LHCN-M2 (cell line): ENCODE measurements around the gene EDEM1. TPM values are rescaled to one million over a fixed set of nuclear protein-coding genes. Genes with fewer than 3 reads are reported as not detected.
"Not testable (repeated sequence)": the region's sequence is repeated elsewhere in the genome, so short reads cannot be mapped to it uniquely, and the experiment has no call there.

Experiments used
- DNase-seq: peaks from one replicate; pipeline ENCODE4 v3.0.0-alpha.2; 2012; ENCODE audit warnings: low read depth
- total RNA-seq: library from RNA; depleted of rRNA; stranded (reverse); fragments of >200 nt; gene quantifications from 2 replicates; pipeline ENCODE4 v1.2.3, GENCODE V29; 2014

EDEM1 gene
- total RNA-seq, 1 experiment from 2014 or later, result 25.7 TPM

DNA sequence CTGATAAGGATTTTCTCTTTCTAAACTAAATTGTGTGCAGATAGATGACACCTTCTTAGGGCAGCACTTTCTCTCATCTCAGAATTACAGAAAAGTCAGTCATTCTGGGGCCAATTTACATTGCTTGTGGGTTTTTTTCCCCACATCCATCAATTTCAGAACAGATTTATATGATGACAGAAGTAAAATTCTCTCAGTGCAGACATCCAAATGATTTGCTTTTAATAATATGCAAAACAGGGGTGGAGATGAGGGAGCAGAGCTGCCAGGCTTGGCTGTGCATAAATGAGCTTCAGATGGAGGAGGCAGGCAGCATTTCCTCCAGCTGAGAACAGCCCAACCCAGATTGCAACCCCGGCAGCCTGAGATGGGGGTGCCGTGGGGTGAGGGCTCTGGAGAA, 44.0 kb downstream of the EDEM1 start:
- no peak for DNase-seq

DNA sequence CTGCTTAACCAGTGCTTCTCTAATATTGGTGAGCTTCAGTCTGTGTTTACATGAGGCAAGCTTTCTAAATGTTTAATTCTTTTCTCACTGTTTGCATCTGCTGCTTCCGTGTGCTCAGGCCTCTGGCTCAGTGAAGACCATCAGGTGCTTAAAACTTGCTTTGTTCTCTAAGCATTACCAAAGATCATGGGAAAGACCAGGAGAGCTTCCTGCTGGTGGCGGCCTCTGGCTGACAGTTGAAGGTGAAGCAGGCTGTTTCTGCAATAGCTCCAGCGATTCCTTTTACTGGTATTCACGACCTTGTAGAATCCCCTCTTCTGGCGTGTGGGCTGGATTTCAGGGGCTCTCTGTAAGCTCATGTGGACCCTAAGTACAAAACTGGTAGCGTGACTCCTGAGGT, 45.1 kb downstream of the EDEM1 start:
- DNase-seq, result no peak

DNA sequence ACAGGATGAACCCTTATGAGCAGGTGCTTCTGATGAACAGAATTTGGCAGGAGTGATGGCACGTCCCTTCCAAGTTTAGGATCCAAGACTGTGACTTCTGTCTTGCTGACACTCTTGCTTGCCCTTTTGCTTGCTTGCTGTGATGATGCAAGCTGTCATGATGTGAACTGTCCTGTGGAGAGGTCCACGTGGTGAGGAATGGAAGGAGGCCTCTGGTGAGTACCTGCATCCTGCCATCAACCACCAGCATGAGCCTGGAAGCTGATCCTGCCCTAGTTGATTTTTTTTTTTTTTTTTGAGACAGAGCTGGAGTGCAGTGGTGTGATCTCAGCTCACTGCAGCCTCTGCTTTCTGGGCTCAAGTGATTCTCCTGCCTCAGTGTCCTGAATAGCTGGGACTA, 45.5 kb downstream of the EDEM1 start:
- DNase-seq, result no peak

DNA sequence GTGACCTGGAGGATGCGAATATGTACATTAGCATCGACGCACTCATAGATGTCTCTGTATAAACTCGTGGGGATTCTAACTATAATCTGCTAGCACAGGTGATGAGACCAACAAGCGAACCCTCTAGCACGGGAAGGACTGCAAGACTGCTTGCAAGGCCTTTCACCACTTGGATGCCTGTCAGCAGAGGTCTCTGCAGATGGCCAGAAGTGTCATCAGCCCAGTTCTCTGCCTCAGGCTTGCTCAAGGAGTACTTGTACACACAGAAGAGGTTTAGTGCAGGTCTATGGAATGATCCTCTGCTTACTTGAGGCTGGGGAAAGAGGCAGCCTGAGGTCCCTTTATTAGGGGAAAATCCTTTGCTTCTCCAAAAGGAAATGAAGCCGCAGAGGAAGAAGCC, 48.1 kb downstream of the EDEM1 start:
- no peak for DNase-seq

DNA sequence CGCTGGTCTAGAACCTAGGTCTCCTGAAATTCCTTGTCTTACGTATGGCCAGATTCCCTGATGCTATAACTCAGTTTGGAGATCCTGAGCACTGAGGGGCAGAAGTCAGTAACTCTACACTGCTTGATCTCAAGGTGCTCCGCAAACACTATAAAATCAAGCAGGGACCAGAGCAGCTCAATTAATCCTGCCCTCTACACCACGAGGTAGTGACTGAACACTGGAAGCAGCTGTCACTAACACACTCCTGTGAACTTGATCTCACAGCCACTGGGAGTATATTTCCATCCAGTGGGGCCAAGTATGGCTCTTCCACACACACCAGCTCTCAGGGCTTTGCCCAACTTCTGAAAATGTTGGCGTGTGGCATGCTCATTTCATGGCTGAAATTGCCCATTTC, 51.0 kb downstream of the EDEM1 start:
- no peak for DNase-seq

DNA sequence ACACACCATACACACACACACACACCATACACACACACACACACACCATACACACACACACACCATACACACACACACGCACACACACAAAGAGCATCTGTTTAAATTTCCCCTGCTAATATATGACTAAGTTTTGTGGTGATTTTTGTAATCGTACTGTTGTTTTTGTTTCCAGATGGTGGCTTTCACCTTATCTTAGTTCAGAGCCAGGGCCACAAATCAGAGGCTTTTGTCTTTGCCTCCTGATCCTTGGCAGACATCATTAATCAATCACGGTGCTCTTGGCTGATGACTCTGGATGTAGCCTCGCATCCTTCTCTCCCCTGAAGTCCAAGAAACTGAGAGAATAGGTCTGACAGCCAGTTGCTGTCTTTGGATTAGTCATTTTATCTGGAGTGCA, 52.1 kb downstream of the EDEM1 start:
- DNase-seq, result peak; percentile 26

DNA sequence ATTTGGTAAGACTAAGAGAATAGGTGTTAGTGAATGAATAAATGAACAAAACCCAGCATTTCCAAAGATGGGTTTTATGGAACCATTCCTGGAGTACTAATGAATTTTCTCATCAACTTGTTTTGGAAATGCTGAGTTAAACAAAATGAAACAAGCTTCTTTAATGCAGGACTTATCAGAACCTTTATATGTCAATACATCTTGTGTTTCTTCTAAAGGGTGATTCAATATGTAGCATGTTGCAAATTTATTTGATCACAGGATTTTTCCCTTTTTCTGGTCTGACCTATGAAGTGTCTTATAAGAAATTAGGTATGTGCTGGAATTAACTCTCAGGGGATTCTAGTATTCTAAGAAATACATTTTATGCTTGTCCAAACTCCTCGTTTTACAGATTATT, 53.2 kb downstream of the EDEM1 start:
- no peak for DNase-seq

DNA sequence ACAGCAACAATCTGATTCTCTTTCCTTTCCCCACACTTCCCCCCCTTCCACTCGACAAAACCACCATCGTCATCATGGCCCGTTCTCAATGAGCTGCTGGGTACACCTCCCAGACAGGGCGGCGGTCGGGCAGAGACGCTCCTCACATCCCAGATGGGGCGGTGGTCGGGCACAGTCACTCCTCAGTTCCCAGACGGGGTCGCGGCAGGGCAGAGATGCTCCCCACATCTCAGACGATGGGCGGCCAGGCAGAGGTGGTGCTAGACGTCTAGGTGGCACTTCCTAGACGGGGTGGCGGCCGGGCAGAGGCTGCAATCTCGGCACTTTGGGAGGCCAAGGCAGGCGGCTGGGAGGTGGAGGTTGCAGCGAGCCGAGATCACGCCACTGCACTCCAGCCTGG, 55.3 kb downstream of the EDEM1 start:
- DNase-seq, result not testable (repeated sequence)

DNA sequence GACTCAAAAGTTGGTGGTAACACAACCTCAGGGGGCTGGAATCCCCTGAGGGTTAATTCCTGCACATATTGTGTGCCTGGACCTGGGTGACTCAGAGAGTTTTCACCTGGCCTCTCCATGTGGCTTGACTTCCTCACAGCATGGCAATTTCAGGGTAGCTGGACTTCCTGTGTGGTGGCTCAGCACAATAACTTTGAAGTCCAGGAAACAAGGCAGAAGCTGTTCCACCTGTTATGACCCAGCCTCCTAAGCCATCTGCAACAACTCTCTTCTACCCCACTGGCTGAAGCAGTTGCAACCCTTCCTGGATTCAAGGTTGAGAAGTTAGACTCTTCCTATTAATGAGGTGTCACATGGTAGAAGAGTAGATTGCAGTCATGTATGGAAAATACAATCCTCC, 58.4 kb downstream of the EDEM1 start:
- no peak for DNase-seq

DNA sequence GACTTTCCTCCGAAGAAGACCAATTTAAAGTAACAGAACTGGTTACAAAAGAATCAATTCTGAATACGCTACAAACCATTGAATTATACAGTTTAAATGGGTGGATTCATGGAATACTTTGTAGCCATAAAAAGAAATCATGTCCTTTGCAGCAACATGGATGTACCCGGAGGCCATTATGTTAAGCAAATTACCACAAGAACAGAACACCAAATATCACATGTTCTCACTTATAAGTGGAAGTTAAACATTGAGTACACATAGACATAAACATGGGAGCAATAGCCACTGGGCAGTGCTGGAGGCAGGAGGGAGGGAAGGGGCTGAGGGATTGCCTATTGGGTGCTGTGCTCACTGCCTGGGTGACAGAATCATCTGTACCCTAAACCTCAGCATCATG, 61.3 kb downstream of the EDEM1 start:
- no peak for DNase-seq

DNA sequence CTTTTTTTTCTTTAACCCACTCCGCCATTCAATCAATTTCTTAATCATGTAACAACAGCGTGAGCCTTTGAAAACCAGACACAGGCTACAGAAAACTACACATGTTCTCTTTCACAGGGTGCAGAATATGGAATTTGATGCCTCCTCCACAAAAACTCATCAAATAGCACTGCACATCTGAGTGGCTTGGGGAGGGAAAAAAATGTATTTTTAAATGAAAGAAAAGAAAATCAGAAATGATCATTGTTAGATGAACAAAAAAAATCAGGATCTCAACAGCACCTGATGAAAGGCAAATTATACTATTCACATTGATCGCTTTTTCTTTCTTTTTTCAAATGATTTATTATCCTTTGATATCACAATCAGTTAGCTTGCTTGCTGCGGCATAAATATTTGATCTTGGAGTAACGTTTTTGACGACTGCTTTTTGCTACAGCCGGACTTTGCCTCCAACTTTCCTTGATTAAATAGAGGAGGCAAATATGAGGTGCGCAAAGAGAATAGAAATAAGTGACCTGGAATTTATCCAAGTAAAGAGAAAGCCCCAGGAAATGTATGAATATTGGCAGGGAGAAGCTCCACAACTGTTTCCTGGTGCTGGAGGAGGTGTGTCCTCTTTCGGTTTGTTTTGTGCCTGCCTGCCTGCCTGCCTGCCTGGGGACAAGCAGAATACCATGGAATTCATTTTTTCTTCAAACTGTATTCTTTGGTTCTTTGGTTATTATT, 63.1 kb downstream of the EDEM1 start:
- DNase-seq, result peak; percentile 23

DNA sequence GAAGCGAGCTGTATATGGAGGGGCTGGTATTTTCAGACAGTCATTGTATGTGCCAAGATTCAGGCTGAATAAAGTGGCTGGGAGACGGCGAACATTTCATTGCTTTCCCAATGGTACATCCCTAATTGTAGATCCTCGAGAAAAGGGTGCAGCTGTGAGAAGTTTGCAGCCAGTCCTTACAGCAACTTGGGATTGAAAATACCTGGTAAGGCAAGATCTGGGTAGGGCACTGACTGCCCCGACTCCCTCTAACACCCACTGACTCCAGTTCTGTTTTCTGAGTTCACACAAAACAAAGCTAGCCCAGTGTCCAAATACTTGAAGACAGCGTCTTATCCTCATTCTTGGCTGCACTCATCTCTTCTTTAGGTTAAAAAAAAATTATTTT, 63.7 kb downstream of the EDEM1 start:
- no peak for DNase-seq

DNA sequence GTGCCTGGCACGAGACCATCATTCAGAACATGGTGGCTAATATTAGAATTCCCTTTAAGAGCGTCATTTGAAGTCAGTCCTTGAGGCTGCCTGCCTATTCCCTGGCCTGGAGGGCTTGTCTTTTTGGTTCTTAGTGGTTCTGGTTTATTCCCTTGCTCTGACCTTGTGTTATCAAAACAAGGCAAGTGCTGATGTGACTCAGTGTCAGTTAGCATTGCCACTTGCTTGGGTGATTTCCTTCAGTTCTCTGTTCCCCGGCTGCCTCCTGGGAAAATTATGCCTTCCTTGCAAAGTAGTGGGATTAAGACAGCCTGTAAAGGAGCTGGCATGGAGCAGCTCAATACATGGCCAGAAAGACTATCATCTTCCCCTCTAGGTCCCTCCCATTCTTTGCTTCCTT, 64.6 kb downstream of the EDEM1 start:
- DNase-seq, result no peak

DNA sequence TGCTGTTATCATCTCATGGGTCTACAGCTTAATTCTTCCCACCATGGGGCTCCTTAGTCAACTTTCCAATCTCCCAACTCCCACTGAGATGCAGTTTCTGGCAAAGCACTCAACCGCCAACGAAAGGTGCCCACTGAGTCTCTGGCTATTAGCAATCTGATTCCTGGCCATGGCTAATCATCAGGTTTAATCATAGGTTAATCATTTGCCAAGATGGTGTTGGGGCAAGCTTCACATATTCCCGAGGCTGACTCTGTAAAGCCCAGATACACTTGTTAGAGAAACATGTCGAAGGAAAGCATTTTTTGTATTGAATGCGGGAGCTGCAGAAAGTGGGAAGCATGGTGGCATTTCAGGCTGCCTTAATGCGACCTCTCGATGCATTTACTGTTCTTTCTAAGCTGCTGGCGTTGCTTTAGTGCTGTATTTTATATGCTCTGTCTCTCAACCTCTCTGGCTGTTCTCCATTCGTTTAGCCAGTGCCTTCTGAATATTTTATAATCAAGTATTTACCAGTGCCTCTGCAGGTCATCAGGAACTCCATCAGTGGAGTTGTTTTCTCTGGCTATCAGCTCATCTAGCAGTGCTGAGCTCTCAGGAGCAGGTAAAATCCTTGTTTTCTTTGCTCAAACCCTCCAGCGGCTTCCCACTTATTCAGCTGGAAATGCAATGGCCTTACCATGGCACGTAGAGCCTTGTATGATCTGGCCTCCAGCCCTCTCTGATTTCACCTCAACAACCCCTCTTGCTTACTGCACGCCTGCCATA, 67.0 kb downstream of the EDEM1 start:
- DNase-seq, result no peak

DNA sequence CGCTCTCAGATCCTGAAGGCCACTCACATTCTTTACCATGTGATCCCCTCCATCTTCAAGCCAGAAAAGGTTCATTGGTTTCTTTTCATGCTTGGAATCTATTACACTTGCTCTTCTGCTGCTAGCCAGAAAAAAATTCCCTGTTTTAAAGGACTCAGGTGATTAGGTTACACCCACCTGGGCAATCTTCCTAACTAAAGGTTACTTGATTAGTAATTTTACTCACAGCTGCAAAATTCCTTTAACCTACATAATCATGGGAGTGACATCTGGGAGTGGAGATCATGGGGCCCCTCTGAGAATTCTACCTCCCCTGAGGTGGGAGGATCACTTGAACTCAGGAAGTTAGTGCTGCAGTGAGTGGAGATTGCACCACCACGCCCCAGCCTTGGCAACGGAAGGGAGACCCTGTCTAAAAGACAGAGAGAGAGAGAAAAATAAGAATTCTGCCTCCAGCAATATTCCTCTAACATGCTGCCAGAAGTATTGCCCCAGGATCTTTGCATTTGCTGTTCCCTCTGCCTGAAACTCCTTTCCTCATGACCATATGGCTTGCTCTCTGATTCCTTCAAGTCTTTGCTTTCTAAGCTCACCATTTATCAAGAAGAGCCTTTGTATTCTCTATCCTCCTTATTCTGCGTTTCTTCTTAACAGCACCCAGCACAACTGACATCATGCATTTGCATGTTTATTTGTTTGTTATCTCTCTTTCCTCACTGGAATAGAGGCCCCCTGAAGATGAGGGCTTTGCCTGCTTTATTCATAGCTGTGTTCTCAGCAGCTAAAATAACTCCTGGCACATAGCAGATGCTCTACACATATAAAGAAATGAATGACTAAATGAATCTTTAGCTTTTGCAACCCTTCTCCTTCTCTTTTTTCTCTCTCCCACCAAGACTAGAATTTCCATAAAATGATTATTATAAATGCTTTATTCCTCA, 68.2 kb downstream of the EDEM1 start:
- no peak for DNase-seq

DNA sequence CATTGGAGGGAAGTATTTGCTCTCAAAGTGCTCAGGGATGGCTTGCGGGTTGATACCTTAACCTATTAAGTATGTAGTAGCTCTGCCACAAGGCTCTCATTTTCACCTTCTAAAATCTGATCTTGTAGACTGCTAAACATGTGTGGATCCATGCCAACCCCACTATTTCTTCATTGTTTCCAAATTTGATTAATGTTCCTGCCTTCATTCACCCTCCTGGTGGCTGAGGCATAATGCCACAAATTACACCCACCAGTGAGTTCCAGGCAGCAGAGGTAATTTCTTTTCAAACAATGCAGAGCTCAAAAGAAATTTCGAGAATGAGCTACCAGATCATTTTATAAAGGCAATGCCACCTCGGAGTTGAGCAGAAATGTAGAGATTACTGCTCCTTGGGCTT, 71.0 kb downstream of the EDEM1 start:
- DNase-seq, result no peak

DNA sequence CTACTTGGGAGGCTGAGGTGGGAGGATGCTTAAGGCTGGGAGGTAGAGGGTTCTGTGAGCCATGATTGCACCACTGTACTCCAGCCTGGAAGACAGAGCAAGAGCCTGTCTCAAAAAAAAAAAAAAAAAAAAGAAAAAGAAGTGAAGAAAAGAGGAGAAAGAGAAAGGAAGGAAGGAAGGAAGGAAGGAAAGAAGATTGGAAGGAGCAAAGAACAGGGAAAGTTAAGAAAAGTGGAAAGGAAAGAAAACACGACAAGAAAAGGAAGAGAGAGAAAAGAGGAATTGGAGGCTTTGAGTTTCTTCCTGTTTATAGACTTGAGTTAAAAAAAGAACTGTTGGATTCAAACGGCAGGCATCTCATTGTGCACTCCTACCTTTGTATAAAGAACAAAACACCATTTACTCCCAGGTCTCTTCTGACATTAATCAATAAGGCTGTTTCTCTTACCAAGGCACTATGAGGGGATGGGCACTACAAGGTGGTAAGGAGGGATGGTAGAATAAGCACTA, 73.5 kb downstream of the EDEM1 start:
- DNase-seq, result no peak

DNA sequence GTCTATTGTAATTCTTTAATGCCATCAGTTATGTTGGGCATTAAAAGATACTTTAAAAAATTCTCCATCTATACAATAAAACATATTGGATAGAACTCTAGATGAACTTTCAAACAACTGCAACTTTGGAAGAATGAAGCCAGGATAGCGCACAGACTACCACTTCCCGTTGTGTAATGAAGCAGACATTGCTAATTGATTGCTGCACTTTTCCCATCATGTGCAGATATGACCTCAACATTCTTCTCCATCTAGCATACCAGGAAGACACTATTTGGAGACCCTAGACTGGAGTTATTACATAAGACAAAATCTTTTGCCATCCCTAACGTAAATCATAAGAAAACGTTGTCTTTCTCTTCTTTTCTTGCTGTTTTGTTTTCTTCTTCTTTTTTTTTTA, 75.0 kb downstream of the EDEM1 start:
- no peak for DNase-seq

DNA sequence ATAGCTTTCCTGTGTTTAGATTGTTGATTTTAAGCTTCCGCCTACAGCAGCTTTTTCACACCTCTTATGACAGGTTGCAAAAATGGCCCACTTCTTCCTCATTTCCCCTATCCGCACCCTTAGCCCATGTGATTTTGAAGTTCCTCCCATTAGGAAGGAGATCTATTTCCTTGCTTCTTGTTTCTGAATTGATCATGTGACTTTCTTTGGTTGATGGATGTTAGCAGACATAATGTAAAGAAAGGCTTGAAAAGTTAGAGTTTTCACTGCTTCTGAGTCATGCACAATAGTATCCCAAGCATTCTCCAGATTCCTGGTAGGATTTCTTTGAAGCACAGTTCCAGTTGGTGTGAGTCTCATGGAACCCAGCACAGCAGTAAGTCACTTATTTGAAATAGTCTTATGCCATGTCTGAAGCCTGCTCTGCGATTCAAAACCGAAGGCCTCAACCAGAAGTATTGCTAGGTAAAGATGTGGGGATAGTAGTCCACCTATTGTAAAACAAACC, 76.6 kb downstream of the EDEM1 start:
- DNase-seq, result no peak

DNA sequence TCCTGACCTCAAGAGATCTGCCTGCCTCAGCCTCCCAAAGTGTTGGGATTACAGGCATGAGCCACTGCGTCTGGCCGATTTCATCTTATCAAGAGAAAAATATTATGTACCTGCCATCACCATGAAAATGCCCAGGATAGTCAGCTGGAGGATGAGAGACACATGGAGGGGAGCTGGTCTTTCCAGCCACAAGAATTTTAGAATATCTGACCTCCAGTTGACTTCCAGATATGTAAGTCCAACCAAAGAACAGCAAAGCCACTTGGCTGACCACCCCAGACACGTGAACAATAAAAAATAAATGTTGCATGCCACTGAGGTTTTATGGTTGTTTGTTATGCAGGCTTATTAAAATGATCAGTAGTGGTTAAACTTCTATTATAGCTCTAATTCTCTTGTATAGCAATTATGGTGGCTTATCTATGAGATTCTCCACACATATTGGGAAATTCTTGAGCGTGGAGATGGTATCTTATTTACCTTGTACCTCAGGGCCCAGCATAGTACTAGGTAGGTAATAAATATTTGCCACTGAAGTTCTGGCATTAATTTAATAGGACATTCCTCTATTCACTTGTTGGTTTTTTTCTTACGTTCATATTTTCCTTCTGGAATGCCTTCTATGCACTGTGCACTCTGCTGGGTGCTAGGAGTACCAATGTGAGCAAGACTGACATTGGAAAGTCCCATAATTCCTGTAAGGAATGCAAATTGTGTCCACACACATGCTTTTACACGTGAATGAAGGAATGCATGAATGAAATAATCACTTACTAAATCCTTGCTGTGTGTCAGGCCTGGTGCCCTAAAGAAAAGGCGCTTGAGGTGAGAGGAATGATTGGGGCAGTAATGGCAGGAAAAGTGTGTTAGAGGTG, 77.6 kb downstream of the EDEM1 start:
- no peak for DNase-seq

DNA sequence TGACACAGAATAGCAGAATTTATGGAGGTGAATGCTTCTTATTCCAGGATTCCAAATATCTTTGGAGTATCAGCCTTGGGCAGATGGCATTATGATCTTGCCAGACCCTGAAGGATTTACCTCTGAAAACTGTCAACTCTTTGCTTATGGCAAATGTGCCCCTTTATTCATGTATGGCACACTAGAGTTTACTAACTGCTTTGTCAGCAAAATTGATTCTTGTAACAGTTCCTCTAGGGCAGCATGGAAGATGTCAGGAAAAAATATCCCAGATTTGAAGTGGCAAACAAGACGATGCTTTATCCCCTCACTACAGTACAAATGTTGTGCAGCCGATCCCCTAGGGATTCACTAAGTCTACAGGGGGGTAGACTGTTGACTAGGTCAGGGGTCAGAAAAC, 79.7 kb downstream of the EDEM1 start:
- DNase-seq, result no peak
